Measurements from ENCODE around the gene ZNF438.

ZNF438 gene

DNA sequence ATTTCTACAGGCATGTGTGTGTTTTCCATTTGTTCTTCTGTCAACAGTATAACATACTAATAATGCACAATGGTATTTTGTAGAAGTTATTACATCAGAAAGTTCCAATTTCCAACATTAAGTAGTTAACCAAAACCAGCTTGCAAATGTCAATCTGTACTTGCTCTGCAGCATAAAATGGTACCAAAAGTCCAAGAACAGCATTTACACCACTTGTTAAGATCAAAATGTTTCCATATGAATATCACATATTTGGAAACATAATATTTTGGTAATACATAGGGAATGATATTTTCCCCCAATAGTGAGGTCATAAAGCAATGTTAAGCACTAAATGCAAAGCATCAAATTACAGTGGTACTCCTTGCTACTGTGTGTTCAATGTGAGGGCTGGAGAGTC is 162.1 kb downstream of the ZNF438 start:
- DNase-seq, result no peak

DNA sequence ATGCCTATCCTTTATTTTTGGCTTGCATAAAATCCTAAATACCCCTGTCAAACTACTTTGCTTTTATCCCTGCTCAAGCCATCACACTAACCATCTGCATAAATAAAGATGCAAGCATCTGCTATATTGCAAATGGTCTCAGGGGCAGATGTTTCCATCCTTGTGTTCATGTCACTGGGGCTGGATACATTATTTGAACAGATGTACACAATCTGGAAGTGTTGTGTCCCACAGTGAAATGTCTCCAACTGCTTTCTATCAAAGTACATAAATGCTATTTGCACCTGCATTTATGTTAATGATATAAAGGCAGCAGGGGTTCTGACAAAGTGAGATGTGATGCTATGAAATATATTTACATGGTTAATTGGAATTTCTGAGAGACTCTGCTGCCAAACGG is 163.1 kb downstream of the ZNF438 start:
- DNase-seq, result no peak

DNA sequence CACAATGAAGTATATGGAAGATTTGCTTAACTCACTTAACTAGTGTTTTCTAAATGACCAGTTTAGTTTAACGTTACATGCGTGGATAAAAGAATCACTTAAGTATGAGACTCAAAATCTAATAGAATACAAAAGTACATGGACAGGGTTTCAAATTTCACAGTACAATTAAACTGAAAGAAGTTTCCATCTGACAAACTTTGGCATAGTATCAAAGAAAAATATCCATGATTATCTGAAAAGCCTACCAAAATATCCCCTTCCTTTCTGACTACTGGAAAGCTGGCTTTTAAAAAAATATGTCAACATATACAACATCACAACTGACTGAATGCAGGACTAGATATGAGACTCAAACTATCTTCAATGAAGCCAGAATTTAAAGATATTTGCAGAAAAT is 164.8 kb downstream of the ZNF438 start:
- DNase-seq, result no peak

DNA sequence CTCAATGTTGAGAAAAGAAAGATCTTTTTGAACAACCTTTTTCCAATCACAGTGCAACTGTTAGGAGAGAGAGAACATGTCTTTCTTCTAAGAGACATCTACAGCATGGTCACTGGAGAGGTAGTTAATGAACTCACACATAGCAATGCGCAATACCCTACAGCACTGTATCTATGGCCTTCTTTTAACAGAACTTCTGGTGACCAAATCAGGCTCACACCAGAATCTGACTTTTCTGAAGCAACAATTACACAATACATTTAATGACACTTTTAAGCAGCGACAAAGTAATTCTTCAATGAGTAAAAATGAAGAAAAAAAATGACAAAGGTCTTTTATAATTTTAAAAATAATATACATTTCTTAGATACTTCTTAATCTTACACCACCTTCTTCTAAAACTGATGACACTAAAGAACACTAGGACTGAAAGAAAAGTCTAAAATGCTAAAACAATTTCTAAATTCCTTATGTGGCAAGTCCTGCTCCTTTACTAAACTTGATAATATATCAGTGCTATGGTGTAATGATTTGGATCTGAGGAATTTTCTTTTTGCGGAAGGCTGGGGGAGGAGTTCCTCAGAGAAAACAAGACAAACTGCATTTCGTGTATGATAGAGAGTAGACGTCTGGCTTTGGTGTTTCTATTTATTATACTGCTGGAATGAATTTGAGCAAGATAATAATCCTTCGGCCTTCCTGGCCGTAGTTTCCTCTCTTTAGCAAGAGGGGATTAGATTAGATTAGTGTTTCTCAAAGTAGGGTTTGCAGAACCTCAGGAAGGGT is 166.3 kb downstream of the ZNF438 start:
- DNase-seq, result no peak

DNA sequence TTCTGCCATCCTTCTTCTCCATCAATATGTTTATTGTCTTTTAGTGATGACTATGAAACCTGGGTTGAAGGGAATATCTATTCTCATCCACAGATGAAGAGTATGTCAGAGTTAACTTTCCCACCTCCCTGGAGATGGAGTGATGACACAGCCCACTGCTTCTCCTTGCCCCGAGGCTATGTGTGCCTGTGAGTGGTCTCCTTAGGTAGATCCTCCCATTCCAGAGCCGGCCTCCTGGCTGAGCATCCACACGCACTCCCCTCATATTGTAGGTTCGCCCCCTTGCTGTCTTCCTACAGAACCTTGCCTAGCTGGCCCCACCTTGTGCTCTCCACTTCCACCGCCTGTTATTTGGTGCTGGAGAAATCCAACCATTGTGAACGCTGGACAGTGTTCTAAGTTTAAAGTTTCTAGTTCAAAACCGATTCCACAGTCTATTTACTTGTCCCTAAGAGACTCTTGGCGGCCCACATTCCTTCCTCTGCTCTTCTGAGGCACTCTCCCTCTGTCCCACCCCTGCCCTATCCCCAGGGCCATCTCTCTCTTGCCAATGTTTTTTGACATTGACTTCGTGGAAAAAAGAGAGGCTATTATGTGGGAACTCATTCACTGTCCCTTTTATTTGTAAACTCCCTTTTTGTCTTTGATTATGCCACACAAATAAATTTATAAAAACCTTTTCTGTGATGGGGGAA is 168.0 kb downstream of the ZNF438 start:
- DNase-seq, result no peak

DNA sequence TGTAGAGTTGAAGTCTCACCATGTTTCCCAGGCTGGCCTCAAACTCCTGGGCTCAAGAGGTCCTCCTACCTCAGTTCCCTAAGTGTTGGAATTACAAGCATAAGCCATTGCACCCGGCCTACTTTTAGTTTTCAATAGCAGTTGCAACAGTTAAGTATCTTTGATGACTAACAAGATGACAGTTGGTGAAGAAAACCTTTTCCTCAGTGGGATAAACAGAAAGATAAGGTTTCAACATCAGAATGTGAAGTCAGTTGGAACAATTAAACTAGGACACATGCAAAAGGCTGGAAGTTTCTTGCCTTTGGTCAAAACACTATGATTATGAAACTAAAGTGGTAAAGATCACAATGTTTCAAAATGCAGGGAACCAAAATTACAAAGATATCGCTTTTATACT is 169.2 kb downstream of the ZNF438 start:
- no peak for DNase-seq

DNA sequence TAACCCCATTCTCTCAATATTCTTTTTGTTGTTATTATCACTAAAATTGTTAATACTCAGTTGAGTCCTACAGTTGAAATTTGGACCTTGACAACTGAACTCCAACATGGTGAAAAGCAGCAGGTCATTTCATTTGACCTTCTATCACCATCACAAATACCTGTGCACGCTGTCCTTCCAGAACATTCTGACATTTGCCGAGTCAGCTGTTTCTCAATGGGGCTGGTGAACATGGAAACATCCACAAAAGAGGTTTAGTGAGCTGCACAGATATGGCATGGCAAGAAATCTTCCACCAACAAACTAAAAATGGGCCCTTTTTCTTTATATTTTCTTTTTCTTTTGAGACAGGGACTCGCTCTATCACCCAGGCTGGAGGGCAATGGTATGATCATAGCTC is 169.7 kb downstream of the ZNF438 start:
- DNase-seq, result no peak

DNA sequence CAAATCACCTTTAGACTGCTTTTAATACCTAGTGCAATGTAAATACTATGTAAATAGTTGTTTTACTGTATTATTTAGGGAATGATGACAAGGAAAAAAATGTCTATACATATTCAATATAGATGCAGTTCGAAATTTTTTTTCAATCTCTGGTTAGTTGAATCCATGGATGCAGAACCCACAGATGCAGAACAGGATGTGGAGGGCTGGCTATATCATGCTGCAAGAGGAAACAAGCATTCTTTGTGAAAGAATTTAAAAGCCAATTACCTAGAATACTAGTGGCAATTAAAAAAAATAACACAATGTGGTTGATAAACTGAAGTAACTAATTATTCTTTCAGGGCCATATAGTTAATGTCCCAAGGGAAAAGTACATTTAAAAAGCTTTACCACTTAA is 170.4 kb downstream of the ZNF438 start:
- DNase-seq, result no peak

DNA sequence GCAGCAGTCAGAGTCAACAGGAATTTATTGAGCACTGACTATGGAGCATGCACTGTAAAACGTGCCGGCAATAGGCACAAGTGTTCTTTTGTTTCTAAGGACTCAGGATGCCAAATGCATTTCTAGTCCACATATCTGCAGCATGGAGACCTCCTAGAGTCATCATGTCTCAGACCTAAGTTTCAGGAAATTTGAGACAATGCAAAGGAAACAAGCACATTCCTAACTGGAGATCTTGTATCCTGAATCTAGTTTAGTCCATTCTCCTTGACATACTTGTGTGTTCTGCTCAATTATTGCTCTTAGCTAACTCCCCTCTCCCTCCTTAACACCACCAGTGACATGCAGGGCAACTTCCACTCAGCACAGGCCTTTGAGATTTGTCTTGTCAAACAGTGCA is 173.2 kb downstream of the ZNF438 start:
- DNase-seq, result no peak

DNA sequence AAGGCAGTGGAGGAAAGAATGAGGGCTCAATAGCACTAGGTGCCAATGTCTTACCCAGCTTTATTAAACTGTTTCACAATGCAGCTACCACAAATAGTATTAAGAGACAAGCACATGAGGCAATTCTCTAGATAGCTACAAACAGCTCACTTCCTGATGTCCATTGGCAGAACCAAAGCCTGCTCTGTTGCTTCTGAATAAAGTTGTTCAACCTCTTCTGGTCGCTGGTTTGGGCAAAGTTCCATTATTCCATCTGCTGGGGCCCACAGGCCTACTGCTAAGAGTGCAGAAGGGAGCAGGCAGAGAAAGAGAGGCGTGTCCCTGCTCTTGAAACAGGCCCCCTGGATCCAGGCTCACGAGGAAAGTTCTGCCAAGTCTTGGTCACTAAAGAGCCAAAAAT is 173.9 kb downstream of the ZNF438 start:
- DNase-seq, result no peak

DNA sequence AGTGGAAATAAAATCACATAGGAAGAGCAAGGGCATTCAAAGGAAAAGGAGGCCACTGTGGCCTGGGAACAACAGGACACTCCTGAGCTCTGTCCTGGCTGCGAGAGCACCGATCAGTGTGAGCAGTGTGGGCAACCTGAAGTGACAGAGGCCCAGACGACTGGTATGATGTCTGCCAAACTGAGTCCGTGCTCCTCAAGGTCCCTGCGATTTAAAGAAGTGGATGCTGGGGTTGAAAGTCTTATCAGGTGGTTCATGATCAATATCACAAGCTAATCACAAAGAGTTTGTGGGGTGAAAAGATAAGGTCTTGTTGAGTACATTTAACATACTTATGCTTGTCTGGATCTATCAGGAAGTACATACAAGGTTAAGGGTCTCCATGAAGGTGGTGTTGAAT is 176.5 kb downstream of the ZNF438 start:
- DNase-seq, result no peak

DNA sequence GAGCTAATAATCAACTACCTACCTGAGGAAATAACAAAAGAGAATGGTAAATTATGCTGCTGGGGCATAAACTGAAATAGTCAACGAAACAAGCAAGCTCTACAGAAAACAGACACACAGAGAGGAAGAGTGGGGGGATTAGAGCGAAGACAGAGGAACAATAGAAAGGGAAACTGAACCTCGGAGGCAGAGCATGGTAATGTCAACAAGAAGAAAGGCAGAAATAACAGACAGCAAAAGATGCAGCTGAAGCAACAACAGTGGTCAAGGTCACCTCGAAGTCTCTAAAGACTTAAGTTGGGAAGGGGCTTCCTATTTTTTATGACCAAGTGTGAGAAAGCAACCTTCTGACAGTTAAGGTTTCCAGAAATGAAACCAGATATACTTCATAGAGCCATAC is 177.0 kb downstream of the ZNF438 start:
- no peak for DNase-seq

DNA sequence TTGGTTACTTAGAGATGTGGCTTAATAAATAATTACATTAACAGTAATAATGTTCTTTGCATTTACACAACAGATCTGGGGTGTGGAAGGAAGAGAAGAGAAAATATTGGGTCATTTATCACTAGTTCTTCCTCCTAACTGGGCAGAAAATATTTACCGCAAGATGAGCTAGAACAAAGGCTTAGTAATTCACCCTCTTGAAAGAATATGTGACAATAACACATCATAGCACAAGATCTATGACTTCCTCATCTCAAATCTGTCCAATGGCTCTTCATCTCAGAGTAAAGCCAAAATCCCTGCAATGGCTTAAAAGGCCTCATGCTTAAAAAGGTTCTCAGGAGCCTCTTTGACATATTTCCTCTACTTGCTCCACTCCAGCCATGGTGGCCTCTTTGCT is 178.6 kb downstream of the ZNF438 start:
- DNase-seq, result no peak

DNA sequence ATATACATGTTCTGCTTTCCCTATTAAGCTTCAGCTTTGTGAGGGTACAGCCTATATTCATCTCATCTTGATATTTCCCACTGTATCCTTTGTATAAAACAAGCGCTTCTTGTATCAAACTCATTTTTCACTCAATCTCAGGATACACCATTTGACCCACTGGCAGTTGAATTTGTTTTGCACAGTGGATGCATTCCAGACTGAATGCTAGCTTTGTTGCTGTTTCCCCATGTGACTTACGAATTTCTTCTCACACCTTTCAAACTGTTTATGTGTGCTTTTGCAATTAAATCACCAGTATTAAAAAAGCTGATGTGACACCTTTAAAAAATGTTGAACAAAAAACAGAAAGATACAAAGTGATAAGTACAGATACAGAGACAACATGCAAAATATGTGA is 180.9 kb downstream of the ZNF438 start:
- no peak for DNase-seq

DNA sequence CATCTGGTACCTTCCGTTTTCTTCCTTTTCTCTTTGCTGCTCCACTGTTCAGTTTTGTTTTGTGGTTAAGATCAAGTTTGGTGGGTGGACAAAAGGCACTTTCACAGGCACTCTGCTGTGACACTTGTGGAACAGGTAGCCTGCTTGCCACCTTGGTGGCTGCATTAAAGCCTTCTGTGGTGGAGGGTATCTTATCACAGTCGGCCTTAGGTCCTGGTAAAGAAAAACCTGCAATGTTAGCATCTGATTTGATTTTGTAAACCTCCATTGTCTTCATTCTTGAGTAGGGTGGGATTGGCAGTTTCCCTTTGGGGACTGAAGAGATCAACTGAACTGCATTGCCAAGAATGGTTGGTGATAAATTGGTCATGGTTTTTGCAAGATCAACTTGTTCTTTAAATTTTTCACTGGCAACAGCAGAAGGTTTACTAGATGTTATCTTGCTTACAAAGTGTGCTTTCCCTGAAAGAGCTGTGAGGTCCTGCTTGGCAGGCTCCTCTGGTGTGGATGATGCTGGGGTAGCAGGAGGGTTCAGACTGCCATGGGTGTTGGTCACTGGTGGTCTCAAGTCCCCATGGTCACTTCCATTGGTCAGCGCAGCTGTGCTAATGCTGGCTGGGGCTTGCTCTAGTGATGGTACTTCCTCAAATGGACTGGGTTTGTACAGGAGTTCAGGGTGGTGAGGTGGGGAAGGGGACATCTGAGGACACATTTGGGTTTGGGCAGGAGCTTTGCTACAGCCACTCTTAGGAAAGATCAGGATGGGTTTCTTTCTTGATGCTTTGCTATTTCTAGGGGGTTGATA is 182.2 kb downstream of the ZNF438 start:
- DNase-seq, result no peak

DNA sequence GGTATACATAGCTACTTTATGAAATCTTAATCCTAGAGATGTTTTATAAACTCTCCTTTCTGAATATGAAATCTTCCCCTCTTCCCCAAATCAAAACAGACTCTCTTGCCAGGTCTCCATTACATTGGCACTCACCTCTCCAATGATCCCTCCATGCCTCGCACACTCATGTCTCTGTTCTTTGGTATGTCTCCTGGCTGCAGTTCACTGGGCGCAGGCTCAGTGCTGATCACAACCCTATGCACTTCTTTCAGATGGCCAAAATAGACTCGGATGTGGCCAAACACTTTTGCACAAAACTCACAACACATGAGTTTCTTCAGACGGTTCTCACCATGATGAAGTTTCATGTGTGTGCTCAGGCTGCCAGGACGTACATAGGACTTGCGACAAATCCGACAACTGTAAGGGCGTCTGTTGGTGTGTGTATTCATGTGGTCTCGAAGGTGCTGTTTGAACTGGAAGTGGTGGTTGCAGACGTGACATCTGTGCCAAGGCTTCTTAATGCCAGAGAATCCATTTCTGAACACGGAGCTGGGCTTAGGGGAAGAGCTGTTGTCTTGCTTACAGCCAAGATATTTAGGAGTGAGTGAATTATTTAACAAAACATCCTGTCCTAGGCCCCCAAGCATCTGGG is 183.2 kb downstream of the ZNF438 start:
- DNase-seq, result no peak

DNA sequence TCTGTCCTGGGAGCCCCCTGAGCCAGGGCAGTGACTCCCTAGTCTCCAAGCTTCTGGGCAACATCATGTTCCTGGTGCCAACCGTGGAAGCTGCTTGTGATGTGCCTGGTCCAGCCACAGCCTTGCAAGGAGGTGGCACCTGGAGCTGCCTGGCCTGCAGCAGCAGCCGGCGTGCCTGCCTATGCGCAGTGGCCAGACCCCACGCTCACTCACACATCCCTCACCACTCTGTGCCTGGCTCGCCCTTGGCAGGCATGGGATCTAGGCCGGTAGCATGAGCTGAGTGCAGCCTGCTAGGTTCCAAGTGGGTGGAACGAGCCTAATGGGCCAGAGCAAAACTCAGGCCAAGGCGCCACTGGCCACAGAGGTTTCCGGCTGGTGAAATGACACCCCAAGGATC is 184.0 kb downstream of the ZNF438 start:
- no peak for DNase-seq

DNA sequence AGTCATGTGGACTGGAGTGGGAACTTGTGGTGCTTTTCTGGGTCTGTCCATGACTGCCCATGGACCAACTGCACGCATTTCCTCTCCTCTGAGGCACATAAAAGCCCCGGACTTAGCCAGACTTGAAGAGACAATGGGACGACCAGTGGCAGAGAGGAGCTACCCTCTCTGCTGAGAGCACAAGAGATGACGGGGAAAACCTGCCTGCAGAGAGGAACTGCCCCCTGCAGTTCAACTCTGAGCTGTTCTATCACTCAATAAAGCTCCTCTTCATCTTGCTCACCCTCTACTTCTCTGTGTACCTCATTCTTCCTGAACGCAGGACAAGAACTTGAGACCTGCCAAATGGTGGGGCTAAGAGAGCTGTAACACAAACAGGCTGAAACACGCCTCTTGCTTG is 184.5 kb downstream of the ZNF438 start:
- DNase-seq, result no peak

DNA sequence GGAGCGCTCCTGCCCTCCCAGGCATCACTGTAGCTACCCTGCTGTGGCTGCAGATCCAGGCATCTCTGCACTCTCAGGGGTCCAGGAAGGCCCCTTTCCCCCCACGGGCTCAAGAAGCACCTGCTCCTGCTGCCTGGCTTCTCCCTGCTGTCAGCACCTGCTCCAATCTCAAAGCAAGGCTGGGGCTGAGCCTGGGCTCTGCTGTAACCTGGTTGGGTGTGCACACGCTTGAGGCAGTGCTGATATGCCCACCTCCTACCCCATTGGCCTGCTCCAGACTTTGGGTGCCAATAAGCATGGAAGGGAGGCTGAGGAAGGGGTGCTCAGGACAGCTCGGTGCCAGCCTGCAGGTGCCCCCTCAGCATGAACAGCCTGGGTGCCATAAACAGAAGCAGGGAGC is 185.0 kb downstream of the ZNF438 start:
- no peak for DNase-seq

DNA sequence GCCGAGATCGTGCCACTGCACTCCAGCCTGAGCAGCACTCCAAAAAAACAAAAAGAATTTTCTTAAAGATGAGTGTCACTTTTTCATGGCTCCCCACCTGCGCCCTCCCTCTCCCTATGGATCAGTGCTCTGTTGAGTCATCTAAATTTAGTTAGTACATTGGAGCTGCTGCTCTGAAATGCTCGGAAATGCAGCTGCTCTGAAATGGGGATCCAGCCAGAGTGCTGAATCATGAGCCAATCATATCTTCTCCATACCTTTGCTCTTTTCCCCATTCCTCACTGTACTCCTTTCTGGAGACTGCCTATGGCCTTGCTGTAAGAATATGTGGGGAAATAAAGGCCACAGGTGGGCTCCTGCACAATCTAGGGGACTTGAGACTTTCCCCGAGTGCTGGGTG is 188.8 kb downstream of the ZNF438 start:
- no peak for DNase-seq

DNA sequence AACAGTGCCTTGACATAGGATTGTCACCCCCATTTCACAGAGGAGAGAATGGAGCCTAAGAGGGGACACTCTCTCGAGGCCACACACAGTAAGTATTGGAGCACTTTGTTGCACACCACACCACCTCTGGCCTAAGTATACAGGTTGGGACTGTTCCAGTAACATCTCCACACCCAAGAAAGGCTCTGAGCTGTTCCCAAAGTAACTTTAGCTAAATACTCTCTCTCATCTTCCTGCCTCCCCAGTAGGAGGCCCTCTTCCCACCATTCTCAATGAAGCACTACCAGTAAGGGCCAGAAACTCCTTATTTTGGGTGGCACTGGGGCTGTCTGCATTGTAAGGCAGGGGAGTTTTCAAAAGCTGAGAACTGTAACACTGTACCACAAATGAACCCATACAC is 189.5 kb downstream of the ZNF438 start:
- DNase-seq, result no peak

DNA sequence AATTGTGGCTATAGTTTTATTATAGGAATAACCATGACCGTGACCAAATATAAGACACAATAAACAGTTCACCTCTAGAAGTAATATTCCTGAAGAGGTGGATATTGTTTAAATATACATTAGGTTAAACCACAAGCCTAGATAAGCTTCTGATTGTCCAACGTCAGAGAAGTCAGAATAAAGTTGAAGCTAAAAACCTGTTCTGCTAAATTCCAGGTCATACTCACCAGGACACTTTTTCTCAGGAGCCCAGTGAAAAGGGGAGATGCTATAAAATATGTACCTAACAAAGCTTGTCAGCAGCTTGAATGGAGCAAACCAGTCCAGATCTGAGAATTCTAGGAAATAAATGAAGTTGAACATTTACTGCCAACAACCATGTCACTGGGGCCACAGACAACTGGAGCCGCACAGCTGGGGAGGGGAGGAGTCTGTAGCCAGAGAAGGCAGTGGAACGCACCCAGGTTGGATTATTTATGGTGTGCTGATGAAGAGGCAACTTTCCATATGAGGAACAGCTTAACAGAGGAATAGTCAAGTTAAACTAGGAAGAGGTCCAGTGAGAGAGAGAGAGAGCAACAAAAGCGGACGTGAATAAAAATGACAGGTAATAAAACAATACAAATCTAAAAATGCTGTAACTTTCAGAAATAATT is 191.1 kb downstream of the ZNF438 start:
- no peak for DNase-seq

DNA sequence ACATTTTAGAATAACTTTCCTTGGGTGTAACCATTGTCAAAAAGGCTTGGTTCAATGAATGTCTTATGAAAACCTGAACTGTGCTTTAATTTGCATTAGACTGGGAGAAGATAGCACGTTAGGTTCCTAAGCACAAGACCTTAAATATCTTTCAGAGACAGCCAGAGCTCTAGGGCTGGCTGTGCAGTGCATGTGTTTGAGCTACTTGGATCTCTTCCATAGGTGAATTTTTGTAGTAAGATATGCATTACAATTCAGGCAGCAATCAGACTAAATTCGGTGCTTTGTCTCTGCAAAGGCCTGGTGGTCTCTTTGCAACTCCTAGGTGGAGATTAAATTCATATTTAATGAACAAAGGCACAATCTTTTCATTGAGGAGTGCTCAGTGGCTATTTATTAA is 192.0 kb downstream of the ZNF438 start:
- no peak for DNase-seq

Measured in NCI-H774 (cell line).